Measurements from ENCODE around the gene GSDME.

DNA sequence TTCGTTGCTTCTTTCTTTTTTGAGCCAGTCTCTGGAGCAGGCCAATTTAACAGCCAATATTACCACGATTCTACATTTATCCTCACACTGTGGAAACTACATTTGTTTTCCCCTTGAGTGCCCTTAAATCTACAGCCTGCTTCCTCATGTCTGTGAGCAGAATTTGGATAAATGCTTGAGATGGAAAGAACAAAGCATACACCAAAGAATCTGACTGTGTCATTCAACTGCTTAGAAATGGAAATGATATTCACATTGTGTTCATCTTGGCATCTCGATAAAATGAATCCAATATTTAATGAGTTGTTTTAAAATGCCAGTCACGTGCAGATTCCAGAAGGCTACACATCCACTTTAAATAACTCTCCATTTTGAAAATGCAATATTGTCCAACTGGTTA, 41.0 kb upstream of the GSDME start:
- TF ChIP-seq FOXP2 (optimal IDR thresholded peaks at IDR 0.05; ENCODE audit: control extremely low read depth, extremely low read length, insufficient read depth): no peak
- no peak for TF ChIP-seq EZH2 (IDR thresholded peaks at IDR 0.05)
- TF ChIP-seq POLR2AphosphoS5 (IDR thresholded peaks at IDR 0.05; ENCODE audit: borderline replicate concordance, low read depth, low read length): no peak

Data from SK-N-MC (cell line).